ENCODE results near the gene CD48. TPM values are rescaled to one million over a fixed set of nuclear protein-coding genes. Genes with fewer than 3 reads are reported as not detected.

CD48 gene
- total RNA-seq, 1 donor from 2014 or later, result not detected

DNA sequence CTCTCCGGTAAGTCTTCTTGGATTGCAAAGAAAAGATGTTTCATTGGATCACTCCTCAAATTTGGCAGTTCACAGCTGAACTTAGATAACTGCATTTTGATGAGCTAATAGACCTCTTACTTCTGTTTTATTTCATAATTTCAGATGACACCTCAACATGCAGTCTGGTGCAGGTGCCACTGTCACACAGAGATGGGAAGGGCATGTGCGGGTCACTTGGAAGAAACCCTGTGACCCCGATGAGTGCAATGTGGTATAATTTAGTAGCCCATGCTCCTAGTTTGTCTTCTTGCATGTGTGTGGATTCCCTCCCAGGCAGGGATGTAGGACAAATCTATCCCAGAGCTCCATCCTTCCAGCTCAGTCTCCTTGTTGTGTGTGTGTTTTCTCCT, 64.3 kb downstream of the CD48 start:
- Mint-ChIP-seq H3K27me3 (peaks cover 3% of the 10 kb centered on the region), H3K4me1 (ENCODE audit: low read depth) (peaks cover 18% of the 10 kb centered on the region), H3K4me3 (ENCODE audit: low read depth) (no peak overlapping the region), H3K27ac (no peak overlapping the region), H3K36me3 (ENCODE audit: insufficient read depth) (no peaks in the 10 kb centered on the region), H3K9me3 (ENCODE audit: low read depth) (no peaks in the 10 kb centered on the region)
- TF ChIP-seq, protein P1, sequence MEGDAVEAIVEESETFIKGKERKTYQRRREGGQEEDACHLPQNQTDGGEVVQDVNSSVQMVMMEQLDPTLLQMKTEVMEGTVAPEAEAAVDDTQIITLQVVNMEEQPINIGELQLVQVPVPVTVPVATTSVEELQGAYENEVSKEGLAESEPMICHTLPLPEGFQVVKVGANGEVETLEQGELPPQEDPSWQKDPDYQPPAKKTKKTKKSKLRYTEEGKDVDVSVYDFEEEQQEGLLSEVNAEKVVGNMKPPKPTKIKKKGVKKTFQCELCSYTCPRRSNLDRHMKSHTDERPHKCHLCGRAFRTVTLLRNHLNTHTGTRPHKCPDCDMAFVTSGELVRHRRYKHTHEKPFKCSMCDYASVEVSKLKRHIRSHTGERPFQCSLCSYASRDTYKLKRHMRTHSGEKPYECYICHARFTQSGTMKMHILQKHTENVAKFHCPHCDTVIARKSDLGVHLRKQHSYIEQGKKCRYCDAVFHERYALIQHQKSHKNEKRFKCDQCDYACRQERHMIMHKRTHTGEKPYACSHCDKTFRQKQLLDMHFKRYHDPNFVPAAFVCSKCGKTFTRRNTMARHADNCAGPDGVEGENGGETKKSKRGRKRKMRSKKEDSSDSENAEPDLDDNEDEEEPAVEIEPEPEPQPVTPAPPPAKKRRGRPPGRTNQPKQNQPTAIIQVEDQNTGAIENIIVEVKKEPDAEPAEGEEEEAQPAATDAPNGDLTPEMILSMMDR (IDR thresholded peaks at IDR 0.05; ENCODE audit: unreplicated experiment), result no peak
- no peak for DNase-seq (ENCODE audit: low spot score, unreplicated experiment)

DNA sequence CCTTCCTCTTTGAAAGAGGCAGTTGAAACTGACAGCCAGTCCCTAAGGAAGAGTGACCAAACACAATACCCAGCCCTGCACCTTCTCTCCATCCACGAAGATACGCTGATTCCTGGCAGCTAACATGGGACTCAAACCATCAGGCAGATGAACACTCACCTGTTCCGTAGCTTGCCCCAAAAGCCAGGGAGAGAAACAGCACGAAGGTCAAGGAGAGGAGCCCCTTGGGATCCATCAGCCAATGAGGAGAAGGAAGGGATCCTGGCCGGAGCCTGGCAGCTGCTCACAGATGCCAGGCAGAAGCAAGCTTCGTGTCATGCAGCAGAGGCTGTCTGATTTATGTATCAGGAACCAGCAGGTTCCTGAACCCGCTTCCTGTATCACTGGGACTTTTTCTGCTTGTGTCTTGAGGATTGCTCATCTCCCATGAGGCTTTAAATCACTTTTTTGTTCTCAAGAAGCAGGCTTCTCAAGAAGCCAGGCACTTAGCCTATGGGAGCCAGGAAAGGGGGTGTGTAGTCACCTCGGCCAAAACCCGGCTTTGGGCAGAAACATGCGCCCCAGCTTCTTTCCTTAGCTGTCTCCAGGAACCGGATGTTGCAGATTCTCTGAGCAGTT, 64.8 kb downstream of the CD48 start, which contains the start of gene SLAMF1:
SLAMF1 (minus strand) TSS at position 334 of the 618 bp plus-strand sequence; CDS start at position 235, 99 bp downstream.
- Mint-ChIP-seq H3K9me3 (ENCODE audit: low read depth) (no peaks in the 10 kb centered on the region), H3K27ac (no peak within 1 kb of the TSS), H3K4me1 (ENCODE audit: low read depth) (peaks cover 13% of the 10 kb centered on the region), H3K36me3 (ENCODE audit: insufficient read depth) (no peaks in the 10 kb centered on the region), H3K4me3 (ENCODE audit: low read depth) (no peak within 1 kb of the TSS), H3K27me3 (peaks cover 3% of the 10 kb centered on the region)
- TF ChIP-seq, protein P1 (IDR thresholded peaks at IDR 0.05; ENCODE audit: unreplicated experiment), result no peak
- DNase-seq (ENCODE audit: low spot score, unreplicated experiment), result no peak

DNA sequence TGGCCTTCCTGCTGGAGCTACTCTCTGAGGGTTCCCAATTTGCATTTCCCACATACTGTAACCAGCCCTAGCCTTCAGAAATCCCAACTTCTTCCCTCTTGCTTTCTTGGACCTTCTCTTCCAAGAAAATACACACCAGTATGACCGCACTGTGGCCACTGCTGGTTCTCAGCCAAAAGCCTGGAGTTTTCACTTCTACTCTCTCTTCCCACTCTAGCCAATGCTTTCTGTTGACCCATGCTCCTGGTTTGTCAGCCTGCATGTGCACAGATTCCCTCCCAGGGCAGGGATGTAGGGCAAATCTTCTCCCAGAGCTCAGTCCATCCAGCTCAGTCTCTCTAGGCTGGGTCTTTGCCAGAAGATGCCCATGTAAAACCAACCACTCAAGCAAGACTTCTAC, 65.4 kb downstream of the CD48 start:
- TF ChIP-seq, protein P1 (IDR thresholded peaks at IDR 0.05; ENCODE audit: unreplicated experiment), result no peak
- Mint-ChIP-seq H3K27me3 (peaks cover 3% of the 10 kb centered on the region), H3K4me1 (ENCODE audit: low read depth) (peaks cover 8% of the 10 kb centered on the region)

DNA sequence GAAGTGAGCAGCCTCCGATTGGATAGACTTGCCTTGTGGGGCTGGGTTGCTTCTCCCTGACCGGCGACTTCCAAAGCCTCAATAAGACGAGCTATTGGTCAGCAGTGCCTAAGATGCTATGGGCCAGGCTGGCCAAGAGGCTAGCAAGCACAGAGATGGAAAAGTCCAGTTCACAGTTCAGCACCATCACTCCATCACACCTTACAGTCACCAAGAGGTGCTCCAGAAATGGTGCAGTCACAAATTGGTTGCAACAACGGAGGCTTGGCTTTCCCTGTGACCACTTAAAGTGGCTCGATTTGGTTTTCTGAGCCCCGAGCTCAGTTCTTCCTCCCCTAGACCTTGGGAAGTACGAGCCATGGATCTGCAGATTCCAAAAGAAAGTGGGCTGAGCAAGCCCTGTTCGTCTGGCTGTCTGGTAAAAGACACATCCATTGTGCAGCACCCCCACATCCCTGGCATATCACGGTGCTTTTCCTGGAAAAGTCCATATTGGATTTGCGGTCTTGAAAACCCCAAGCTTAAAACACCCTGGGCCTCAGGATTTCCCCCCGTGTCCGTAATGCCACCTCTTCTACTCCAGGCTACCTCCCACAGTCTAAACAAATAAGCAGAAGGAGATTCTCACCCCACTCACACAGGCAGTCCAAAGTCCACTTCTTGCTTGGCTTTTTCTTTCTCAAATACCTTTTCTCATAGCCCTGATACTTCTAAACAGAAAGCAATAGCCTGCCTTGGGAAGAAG, 66.1 kb downstream of the CD48 start:
- Mint-ChIP-seq H3K4me1 (ENCODE audit: low read depth) (peaks cover 7% of the 10 kb centered on the region), H3K4me3 (ENCODE audit: low read depth) (no peak overlapping the region), H3K27me3 (peaks cover 3% of the 10 kb centered on the region), H3K36me3 (ENCODE audit: insufficient read depth) (no peaks in the 10 kb centered on the region), H3K27ac (no peak overlapping the region), H3K9me3 (ENCODE audit: low read depth) (no peaks in the 10 kb centered on the region)
- DNase-seq (ENCODE audit: low spot score, unreplicated experiment), result no peak
- TF ChIP-seq, protein P1 (IDR thresholded peaks at IDR 0.05; ENCODE audit: unreplicated experiment), result no peak

More for the DNA sequence above, 65.4 kb downstream of the CD48 start:
- Mint-ChIP-seq H3K9me3 (ENCODE audit: low read depth) (no peaks in the 10 kb centered on the region), H3K27ac (no peak overlapping the region), H3K36me3 (ENCODE audit: insufficient read depth) (no peaks in the 10 kb centered on the region), H3K4me3 (ENCODE audit: low read depth) (no peak overlapping the region)
- no peak for DNase-seq (ENCODE audit: low spot score, unreplicated experiment)

DNA sequence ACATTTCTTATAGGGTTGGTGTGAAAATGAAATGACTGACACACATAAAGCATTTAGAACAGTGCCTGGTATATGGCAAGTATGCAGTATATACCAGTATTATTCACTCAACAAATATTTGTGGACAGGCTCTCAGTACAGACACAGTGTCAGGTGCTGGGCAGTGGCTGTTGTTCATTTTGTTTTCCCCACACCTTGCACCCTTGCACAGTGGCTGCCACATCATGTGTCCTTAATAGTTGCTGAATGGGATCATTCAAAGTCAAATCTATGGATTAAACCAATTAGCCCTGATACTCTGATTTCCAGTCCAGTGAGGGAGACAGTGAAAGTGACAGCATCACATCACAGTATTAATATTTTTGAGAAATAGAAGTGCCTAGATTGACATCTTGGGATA, 67.2 kb downstream of the CD48 start:
- DNase-seq (ENCODE audit: low spot score, unreplicated experiment), result no peak
- Mint-ChIP-seq H3K27me3 (peaks cover 3% of the 10 kb centered on the region), H3K9me3 (ENCODE audit: low read depth) (no peaks in the 10 kb centered on the region), H3K36me3 (ENCODE audit: insufficient read depth) (no peaks in the 10 kb centered on the region), H3K27ac (no peak overlapping the region), H3K4me3 (ENCODE audit: low read depth) (no peak overlapping the region), H3K4me1 (ENCODE audit: low read depth) (peaks cover 11% of the 10 kb centered on the region)
- TF ChIP-seq, protein P1 (IDR thresholded peaks at IDR 0.05; ENCODE audit: unreplicated experiment), result no peak

Measured in progenitor cell of endocrine pancreas (in vitro differentiated cells).